HFFc6 (cell line): ENCODE results near the gene CACNA1G. TPM values are rescaled to one million over a fixed set of nuclear protein-coding genes. Genes with fewer than 3 reads are reported as not detected.
A peak's percentile ranks its signal among the peaks of the same experiment; 100 is the strongest.

Source experiments
- DNase-seq: peaks from one replicate; pipeline ENCODE4 v3.0.0-alpha.2; 2018
- H3K27ac Mint-ChIP-seq: 2 replicates; pipeline ENCODE4 v1.8.0; 2020; ENCODE audit warnings: mild to moderate bottlenecking, mixed read lengths
- H3K27me3 Mint-ChIP-seq: 2 replicates; pipeline ENCODE4 v1.8.0; 2021; ENCODE audit warnings: mild to moderate bottlenecking, moderate library complexity, mixed read lengths; ENCODE audit not compliant: insufficient read depth
- H3K36me3 Mint-ChIP-seq: 2 replicates; pipeline ENCODE4 v1.8.0; 2021; ENCODE audit warnings: low read depth, mixed read lengths
- H3K4me1 Mint-ChIP-seq: 2 replicates; pipeline ENCODE4 v1.8.0; 2020; ENCODE audit warnings: low read depth, mixed read lengths
- H3K4me3 Mint-ChIP-seq: 2 replicates; pipeline ENCODE4 v1.8.0; 2020; ENCODE audit warnings: mild to moderate bottlenecking, moderate library complexity, mixed read lengths
- H3K9me3 Mint-ChIP-seq: 2 replicates; pipeline ENCODE4 v1.8.0; 2020; ENCODE audit warnings: mild to moderate bottlenecking, mixed read lengths
- total RNA-seq, 6 experiments: library from RNA; stranded (reverse); fragmentation: NEBNext Ultra II Directional; extraction: Animal tissue kit (Norgen Biotek cat#: 25700); gene quantifications; 2 replicates in 1 of 6; 3 replicates in 5 of 6; pipeline ENCODE4 v1.2.3, GENCODE V29; 2021
- TF ChIP-seq, protein P1 (sequence below): fragments of 200-600 bp; sonication (generic); IDR thresholded peaks from 2 replicates; pipeline ENCODE4 v1.5.0; 2021; ENCODE audit warnings: antibody characterized with exemption, mild to moderate bottlenecking

The CACNA1G gene
- total RNA-seq, 6 experiments from 2014 or later = 0.03 to 0.19 (median 0.05) TPM; not detected in 1

DNA sequence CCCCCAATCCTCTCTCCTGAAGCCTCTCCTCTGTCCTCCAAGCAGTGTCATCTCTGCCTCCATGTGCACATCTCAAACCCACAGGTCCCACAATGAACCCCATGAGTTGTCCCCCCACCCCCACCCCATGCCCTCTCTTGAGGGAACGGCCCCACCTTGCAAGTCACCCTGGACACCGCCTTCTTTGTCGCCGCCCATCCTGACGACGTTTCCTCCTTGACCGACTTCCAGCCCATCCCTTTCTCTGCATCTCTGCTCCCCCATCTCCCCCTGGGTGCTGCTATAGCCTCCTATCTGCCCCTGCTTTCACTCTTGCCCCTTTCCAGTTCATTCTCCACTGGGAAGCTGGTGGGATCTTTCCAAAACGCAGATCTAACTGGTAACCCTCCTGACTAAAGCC, 15.2 kb upstream of the CACNA1G start:
- TF ChIP-seq, protein P1, sequence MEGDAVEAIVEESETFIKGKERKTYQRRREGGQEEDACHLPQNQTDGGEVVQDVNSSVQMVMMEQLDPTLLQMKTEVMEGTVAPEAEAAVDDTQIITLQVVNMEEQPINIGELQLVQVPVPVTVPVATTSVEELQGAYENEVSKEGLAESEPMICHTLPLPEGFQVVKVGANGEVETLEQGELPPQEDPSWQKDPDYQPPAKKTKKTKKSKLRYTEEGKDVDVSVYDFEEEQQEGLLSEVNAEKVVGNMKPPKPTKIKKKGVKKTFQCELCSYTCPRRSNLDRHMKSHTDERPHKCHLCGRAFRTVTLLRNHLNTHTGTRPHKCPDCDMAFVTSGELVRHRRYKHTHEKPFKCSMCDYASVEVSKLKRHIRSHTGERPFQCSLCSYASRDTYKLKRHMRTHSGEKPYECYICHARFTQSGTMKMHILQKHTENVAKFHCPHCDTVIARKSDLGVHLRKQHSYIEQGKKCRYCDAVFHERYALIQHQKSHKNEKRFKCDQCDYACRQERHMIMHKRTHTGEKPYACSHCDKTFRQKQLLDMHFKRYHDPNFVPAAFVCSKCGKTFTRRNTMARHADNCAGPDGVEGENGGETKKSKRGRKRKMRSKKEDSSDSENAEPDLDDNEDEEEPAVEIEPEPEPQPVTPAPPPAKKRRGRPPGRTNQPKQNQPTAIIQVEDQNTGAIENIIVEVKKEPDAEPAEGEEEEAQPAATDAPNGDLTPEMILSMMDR = no peak
- Mint-ChIP-seq H3K36me3 (no peaks in the 10 kb centered on the region), H3K27ac (no peak overlapping the region), H3K9me3 (no peaks in the 10 kb centered on the region), H3K4me3 (no peak overlapping the region), H3K4me1 (peaks cover 42% of the 10 kb centered on the region), H3K27me3 (peaks cover 4% of the 10 kb centered on the region)
- no peak for DNase-seq

DNA sequence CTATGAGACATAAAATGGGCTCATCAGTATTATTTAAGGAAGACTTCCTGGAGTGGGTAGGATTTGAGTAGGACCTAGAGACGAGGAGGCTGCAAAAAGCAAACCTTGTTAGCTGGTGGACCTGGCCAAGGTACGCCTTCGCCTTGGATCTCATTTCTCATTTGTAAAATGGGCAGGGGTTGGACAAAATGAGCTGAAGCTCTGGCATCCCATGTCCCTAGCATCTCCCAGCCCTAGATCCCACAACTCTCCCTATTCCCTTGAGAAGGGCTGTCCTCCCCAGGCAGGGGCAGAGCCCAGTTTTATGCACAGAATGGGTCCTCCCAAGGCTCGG, 13.8 kb upstream of the CACNA1G start:
- peaks cover 37% of the 10 kb centered on the region for H3K4me1 Mint-ChIP-seq
- no peaks in the 10 kb centered on the region for H3K36me3 Mint-ChIP-seq
- peak overlapping the region; percentile 52; the same call in 1 of the 2 replicates for H3K4me3 Mint-ChIP-seq
- DNase-seq = no peak
- H3K27ac Mint-ChIP-seq = no peak overlapping the region
- H3K9me3 Mint-ChIP-seq = no peaks in the 10 kb centered on the region
- H3K27me3 Mint-ChIP-seq = peaks cover 4% of the 10 kb centered on the region
- TF ChIP-seq, protein P1 = no peak

DNA sequence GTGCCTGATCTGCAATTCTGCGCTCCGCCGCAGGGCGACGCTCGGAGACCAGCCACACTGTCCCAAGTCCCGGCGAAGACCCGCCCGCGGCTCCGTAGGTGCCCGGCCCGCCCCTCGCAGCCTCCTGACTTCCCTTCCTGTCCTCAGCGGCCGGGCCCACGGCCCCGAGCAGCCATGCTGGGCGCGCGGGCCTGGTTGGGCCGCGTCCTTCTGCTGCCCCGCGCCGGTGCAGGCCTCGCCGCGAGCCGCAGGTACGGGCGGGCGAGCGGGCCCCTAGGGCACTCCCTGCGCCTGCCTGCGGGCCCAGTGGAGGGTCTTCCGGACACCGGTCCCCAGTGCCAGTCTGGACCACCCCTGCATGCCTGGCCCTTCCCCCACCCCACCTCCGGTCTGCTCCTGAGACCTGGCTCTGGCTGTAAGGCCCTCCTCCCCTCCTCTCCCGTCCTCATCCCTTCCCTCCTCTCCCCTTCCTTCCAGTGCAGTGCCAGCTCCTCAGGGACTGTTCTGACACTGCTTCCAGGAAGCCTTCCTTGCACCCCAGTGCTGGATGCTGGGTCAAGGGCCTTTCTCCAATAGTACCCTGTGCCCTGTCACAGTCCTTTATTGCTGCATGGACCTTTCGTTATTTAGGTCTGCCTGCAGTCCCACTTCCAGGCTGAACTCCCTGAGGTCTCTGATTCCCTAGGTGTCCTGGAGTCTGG, 13.3 kb upstream of the CACNA1G start, which contains the start of gene SPATA20:
TSS of gene SPATA20 (plus strand) at position 140 of the 701 bp plus-strand sequence. CDS start at position 175, 35 bp downstream.
- no peaks in the 10 kb centered on the region for H3K9me3 Mint-ChIP-seq
- TF ChIP-seq, protein P1 = peak; percentile 98
- no peaks in the 10 kb centered on the region for H3K36me3 Mint-ChIP-seq
- peak within 1 kb of the TSS; percentile 87 for H3K4me3 Mint-ChIP-seq
- peaks cover 4% of the 10 kb centered on the region for H3K27me3 Mint-ChIP-seq
- DNase-seq = peak; percentile 85
- peak within 1 kb of the TSS; percentile 77 for H3K27ac Mint-ChIP-seq
- peaks cover 33% of the 10 kb centered on the region for H3K4me1 Mint-ChIP-seq

DNA sequence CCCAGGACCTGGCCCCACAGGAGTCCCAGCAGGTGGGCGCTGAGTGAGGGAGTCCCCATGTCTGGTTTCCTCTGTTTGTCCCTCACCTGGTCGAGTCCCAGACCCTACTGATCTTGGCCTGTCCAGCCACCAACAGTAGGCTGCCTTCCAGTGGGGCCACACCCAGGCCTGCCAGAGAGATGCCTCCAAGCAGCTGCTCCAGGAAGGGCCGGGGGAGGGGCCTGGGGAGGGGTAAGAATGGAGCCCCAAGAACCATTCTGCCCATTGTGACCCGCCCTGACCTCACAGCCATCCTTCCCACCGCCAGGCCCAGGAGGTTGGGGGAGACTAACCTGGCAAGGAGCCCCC, 12.8 kb upstream of the CACNA1G start:
- H3K36me3 Mint-ChIP-seq = no peaks in the 10 kb centered on the region
- H3K27me3 Mint-ChIP-seq = peaks cover 4% of the 10 kb centered on the region
- H3K27ac Mint-ChIP-seq = peak overlapping the region; percentile 77
- TF ChIP-seq, protein P1 = no peak
- no peak for DNase-seq
- peaks cover 28% of the 10 kb centered on the region for H3K4me1 Mint-ChIP-seq
- no peaks in the 10 kb centered on the region for H3K9me3 Mint-ChIP-seq
- H3K4me3 Mint-ChIP-seq = peak overlapping the region; percentile 87

DNA sequence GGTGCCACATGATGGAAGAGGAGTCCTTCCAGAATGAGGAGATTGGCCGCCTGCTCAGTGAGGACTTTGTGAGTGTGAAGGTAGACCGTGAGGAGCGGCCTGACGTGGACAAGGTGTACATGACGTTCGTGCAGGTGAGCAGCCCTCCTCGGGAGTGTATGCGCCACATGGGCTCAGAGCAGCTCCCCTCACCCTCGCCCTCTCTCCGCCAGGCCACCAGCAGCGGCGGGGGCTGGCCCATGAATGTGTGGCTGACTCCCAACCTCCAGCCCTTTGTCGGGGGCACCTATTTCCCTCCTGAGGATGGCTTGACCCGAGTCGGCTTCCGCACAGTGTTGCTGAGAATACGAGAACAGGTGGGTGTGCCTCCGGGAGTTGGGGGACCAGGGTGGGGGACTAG, 11.7 kb upstream of the CACNA1G start:
- H3K27ac Mint-ChIP-seq = no peak overlapping the region
- no peaks in the 10 kb centered on the region for H3K9me3 Mint-ChIP-seq
- no peak for DNase-seq
- no peaks in the 10 kb centered on the region for H3K36me3 Mint-ChIP-seq
- H3K4me3 Mint-ChIP-seq = no peak overlapping the region
- H3K4me1 Mint-ChIP-seq = peaks cover 21% of the 10 kb centered on the region; the same call in 1 of the 2 replicates
- peaks cover 4% of the 10 kb centered on the region for H3K27me3 Mint-ChIP-seq
- TF ChIP-seq, protein P1 = no peak
